ENCODE data around the gene HCFC2. TPM values are rescaled to one million over a fixed set of nuclear protein-coding genes. Genes with fewer than 3 reads are reported as not detected.

HCFC2 gene
- total RNA-seq, 2 experiments from 2014 or later = 11.2 to 15.1 TPM

GRCh38 chr12:104049903-104050356 is 14.4 kb upstream of the HCFC2 start, which contains the start of gene GLT8D2:
Gene GLT8D2 (minus strand): TSS chr12:104050187. CDS start chr12:104019648, 30,539 bp downstream.
- intact Hi-C loops (cut with DNase I, micrococcal nuclease) = no loop called here
- no peak within 1 kb of the TSS for H3K4me3 Mint-ChIP-seq
- ATAC-seq (ENCODE audit: poor library complexity) = no peak

DNA sequence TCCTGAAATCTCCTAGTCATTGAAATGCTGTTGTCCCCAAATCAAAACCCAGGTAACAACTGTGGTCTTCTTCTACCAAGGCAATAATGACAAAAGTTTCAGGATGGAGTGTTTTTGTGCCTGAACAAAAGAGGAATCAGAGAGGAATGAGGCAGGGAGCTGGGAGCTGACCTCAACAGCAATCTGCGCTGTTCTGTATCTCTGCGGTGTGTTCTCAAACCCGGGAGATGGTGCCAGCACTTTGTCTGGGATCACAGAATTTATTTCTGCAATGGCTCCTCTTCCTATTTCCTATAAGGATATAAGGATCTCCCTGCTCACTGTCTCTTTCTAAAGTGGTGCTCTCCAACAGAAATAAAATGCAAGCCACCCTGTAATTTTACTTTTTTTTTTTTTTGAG is 13.9 kb upstream of the HCFC2 start:
- ATAC-seq (ENCODE audit: poor library complexity) (no peak), DNase-seq (no peak)
- ChIA-PET CTCF (no interaction called here), POLR2A (no interaction called here)
- intact Hi-C loops (cut with DNase I, micrococcal nuclease) = no loop called here
- Histone ChIP-seq H3K36me3 (ENCODE audit: insufficient read depth, low read length) (no peaks in the 10 kb centered on the region), H3K4me3 (ENCODE audit: low read length) (no peak overlapping the region), H3K4me1 (ENCODE audit: insufficient read depth, low read length) (peaks cover 7% of the 10 kb centered on the region), H3K27me3 (ENCODE audit: control insufficient read depth in 1 of 2, insufficient read depth in 2 of 2, low read length in 2 of 2) (peaks cover 28 to 33% of the 10 kb centered on the region in 2 experiments), H3K27ac (ENCODE audit: low read depth in 1 of 2, low read length in 2 of 2) (no peak overlapping the region), H3K9me3 (ENCODE audit: control insufficient read depth in 1 of 2, insufficient read depth in 1 of 2, low read length in 2 of 2) (no peaks in the 10 kb centered on the region)
- Mint-ChIP-seq H3K27ac (no peak overlapping the region), H3K9me3 (no peaks in the 10 kb centered on the region), H3K36me3 (ENCODE audit: low read depth) (no peaks in the 10 kb centered on the region), H3K27me3 (peaks cover 62% of the 10 kb centered on the region), H3K4me1 (ENCODE audit: low read depth) (peaks cover 8% of the 10 kb centered on the region), H3K4me3 (no peak overlapping the region)
- TF ChIP-seq, protein P1, sequence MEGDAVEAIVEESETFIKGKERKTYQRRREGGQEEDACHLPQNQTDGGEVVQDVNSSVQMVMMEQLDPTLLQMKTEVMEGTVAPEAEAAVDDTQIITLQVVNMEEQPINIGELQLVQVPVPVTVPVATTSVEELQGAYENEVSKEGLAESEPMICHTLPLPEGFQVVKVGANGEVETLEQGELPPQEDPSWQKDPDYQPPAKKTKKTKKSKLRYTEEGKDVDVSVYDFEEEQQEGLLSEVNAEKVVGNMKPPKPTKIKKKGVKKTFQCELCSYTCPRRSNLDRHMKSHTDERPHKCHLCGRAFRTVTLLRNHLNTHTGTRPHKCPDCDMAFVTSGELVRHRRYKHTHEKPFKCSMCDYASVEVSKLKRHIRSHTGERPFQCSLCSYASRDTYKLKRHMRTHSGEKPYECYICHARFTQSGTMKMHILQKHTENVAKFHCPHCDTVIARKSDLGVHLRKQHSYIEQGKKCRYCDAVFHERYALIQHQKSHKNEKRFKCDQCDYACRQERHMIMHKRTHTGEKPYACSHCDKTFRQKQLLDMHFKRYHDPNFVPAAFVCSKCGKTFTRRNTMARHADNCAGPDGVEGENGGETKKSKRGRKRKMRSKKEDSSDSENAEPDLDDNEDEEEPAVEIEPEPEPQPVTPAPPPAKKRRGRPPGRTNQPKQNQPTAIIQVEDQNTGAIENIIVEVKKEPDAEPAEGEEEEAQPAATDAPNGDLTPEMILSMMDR (IDR thresholded peaks at IDR 0.05) = no peak

More at GRCh38 chr12:104049903-104050356, 14.4 kb upstream of the HCFC2 start, which contains the start of gene GLT8D2:
- H3K27ac Mint-ChIP-seq = no peak within 1 kb of the TSS
- peaks cover 28 to 33% of the 10 kb centered on the region in 2 experiments for H3K27me3 ChIP-seq (ENCODE audit: control insufficient read depth in 1 of 2, insufficient read depth in 2 of 2, low read length in 2 of 2)
- H3K27me3 Mint-ChIP-seq = peaks cover 57% of the 10 kb centered on the region
- H3K4me1 Mint-ChIP-seq (ENCODE audit: low read depth) = peaks cover 8% of the 10 kb centered on the region
- no peaks in the 10 kb centered on the region for H3K36me3 ChIP-seq (ENCODE audit: insufficient read depth, low read length)
- H3K4me3 ChIP-seq (ENCODE audit: low read length) = no peak within 1 kb of the TSS
- no peaks in the 10 kb centered on the region for H3K9me3 ChIP-seq (ENCODE audit: control insufficient read depth in 1 of 2, insufficient read depth in 1 of 2, low read length in 2 of 2)
- DNase-seq = no peak
- ChIA-PET POLR2A (no interaction called here), CTCF (no interaction called here)
- H3K4me1 ChIP-seq (ENCODE audit: insufficient read depth, low read length) = peaks cover 10% of the 10 kb centered on the region
- no peaks in the 10 kb centered on the region for H3K9me3 Mint-ChIP-seq
- H3K27ac ChIP-seq (ENCODE audit: low read depth in 1 of 2, low read length in 2 of 2) = no peak within 1 kb of the TSS
- TF ChIP-seq, protein P1 (IDR thresholded peaks at IDR 0.05) = no peak
- H3K36me3 Mint-ChIP-seq (ENCODE audit: low read depth) = no peaks in the 10 kb centered on the region

- ChIA-PET POLR2A (no interaction called here), CTCF (no interaction called here)
- H3K27ac Mint-ChIP-seq = no peak overlapping the region
- Histone ChIP-seq H3K36me3 (ENCODE audit: insufficient read depth, low read length) (no peaks in the 10 kb centered on the region), H3K27ac (ENCODE audit: low read depth in 1 of 2, low read length in 2 of 2) (no peak overlapping the region), H3K9me3 (ENCODE audit: control insufficient read depth in 1 of 2, insufficient read depth in 1 of 2, low read length in 2 of 2) (no peaks in the 10 kb centered on the region), H3K4me3 (ENCODE audit: low read length) (no peak overlapping the region), H3K4me1 (ENCODE audit: insufficient read depth, low read length) (peaks cover 6% of the 10 kb centered on the region), H3K27me3 (ENCODE audit: control insufficient read depth in 1 of 2, insufficient read depth in 2 of 2, low read length in 2 of 2) (peaks cover 18 to 29% of the 10 kb centered on the region in 2 experiments)
- no peaks in the 10 kb centered on the region for H3K9me3 Mint-ChIP-seq
- H3K4me3 Mint-ChIP-seq = no peak overlapping the region
- H3K27me3 Mint-ChIP-seq = peaks cover 57% of the 10 kb centered on the region
- ATAC-seq (ENCODE audit: poor library complexity) (no peak), DNase-seq (no peak)
- peaks cover 5% of the 10 kb centered on the region for H3K4me1 Mint-ChIP-seq (ENCODE audit: low read depth)
- intact Hi-C loops (cut with DNase I, micrococcal nuclease) = loop anchor here in 1 of 2 experiments (5.0 kb wide), 1 partner anchor 302 kb away; no protein-coding TSS in a partner anchor
- H3K36me3 Mint-ChIP-seq (ENCODE audit: low read depth) = no peaks in the 10 kb centered on the region
- TF ChIP-seq, protein P1 (IDR thresholded peaks at IDR 0.05) = no peak
These were observed 9.5 kb upstream of the HCFC2 start for GRCh38 chr12:104054681-104055346.

All from CD4-positive, alpha-beta T cell (primary cell).